Naive B cell (primary cell): ENCODE data around the gene RAD23A. TPM values are rescaled to one million over a fixed set of nuclear protein-coding genes. Genes with fewer than 3 reads are reported as not detected.
"Not testable (repeated sequence)": the region's sequence is repeated elsewhere in the genome, so short reads cannot be mapped to it uniquely, and the experiment has no call there.

Source experiments
- ATAC-seq, 2 donors: fragments of 150-1000 bp; cut with Tn5 transposase; 2 replicates each; pipeline ENCODE4 v1.10.0; 2021; ENCODE audit warnings: low read depth in 2 of 2, mild to moderate bottlenecking in 2 of 2, moderate library complexity in 2 of 2
- DNase-seq: peaks from one replicate; pipeline ENCODE4 v3.0.0; 2022
- H3K27ac Mint-ChIP-seq, 6 donors: one replicate each; pipeline ENCODE4 v1.8.0; 2020 to 2022; ENCODE audit warnings: mild to moderate bottlenecking in 6 of 6, mixed read lengths in 6 of 6, moderate library complexity in 5 of 6, inconsistent platforms in 2 of 6
- H3K27me3 Mint-ChIP-seq, 3 donors: one replicate each; pipeline ENCODE4 v1.8.0; 2021 to 2022; ENCODE audit warnings: mixed read lengths in 3 of 3, mild to moderate bottlenecking in 1 of 3
- H3K36me3 Mint-ChIP-seq, 2 donors: one replicate each; pipeline ENCODE4 v1.8.0; 2020 to 2022; ENCODE audit warnings: mixed read lengths in 2 of 2, inconsistent platforms in 1 of 2, mild to moderate bottlenecking in 1 of 2
- H3K4me1 Mint-ChIP-seq, 3 donors: one replicate each; pipeline ENCODE4 v1.8.0; 2020 to 2022; ENCODE audit warnings: mixed read lengths in 3 of 3, inconsistent platforms in 1 of 3, mild to moderate bottlenecking in 1 of 3, moderate library complexity in 1 of 3
- H3K4me3 Mint-ChIP-seq, 8 donors: one replicate each; pipeline ENCODE4 v1.8.0; 2020 to 2022; ENCODE audit warnings: mild to moderate bottlenecking in 8 of 8, mixed read lengths in 8 of 8, moderate library complexity in 8 of 8, inconsistent platforms in 2 of 8
- H3K9me3 Mint-ChIP-seq, 7 donors: one replicate each; pipeline ENCODE4 v1.8.0; 2020 to 2022; ENCODE audit warnings: mixed read lengths in 7 of 7, mild to moderate bottlenecking in 5 of 7, inconsistent platforms in 2 of 7, moderate library complexity in 1 of 7
- polyA plus RNA-seq, 6 donors: library from polyadenylated mRNA; unstranded; fragments of 300-500 nt; fragmentation: Illumina TruSeq; gene quantifications; one replicate each; pipeline ENCODE4 v1.2.3, GENCODE V29; 2021; ENCODE audit warnings: low read depth in 6 of 6

RAD23A gene
- polyA plus RNA-seq, 6 donors from 2014 or later: 82.9 to 119 (median 99.3) TPM

GRCh38 chr19:12953799-12954611 lies 8.3 kb downstream of the RAD23A start:
- H3K9me3 Mint-ChIP-seq: no peaks in the 10 kb centered on the region
- no peak for ATAC-seq
- peak overlapping the region in 5 of 8 donors; percentile 18 to 92 (median 79) for H3K4me3 Mint-ChIP-seq
- no peak for DNase-seq
- H3K36me3 Mint-ChIP-seq: peaks cover 0 to 17% of the 10 kb centered on the region in 2 donors
- peaks cover 29 to 43% (median 38%) of the 10 kb centered on the region in 3 donors for H3K4me1 Mint-ChIP-seq
- no peaks in the 10 kb centered on the region for H3K27me3 Mint-ChIP-seq
- H3K27ac Mint-ChIP-seq: peak overlapping the region; percentile 47 to 97 (median 88)

GRCh38 chr19:12954612-12954962 lies 8.9 kb downstream of the RAD23A start:
- Mint-ChIP-seq H3K36me3 (peaks cover 0 to 14% of the 10 kb centered on the region in 2 donors), H3K27ac (peak overlapping the region; percentile 81 to 97 (median 89)), H3K9me3 (no peaks in the 10 kb centered on the region), H3K4me3 (peak overlapping the region in 5 of 8 donors; percentile 18 to 92 (median 79)), H3K4me1 (peaks cover 28 to 43% (median 38%) of the 10 kb centered on the region in 3 donors), H3K27me3 (no peaks in the 10 kb centered on the region)
- DNase-seq: no peak
- no peak for ATAC-seq

- H3K4me1 Mint-ChIP-seq: peaks cover 22 to 39% (median 28%) of the 10 kb centered on the region in 3 donors
- DNase-seq: not testable (repeated sequence)
Observed at GRCh38 chr19:12955575-12955974, 9.9 kb downstream of the RAD23A start.

GRCh38 chr19:12955996-12956395 lies 10.3 kb downstream of the RAD23A start:
- DNase-seq: no peak

More at GRCh38 chr19:12955575-12955974, 9.9 kb downstream of the RAD23A start:
- not testable (repeated sequence) for H3K9me3 Mint-ChIP-seq, H3K27me3 Mint-ChIP-seq, ATAC-seq, H3K36me3 Mint-ChIP-seq
- peak overlapping the region; percentile 71 to 89 (median 84) for H3K27ac Mint-ChIP-seq
- peak overlapping the region; percentile 80 to 92 (median 87) for H3K4me3 Mint-ChIP-seq

GRCh38 chr19:12956446-12957388 lies 11.1 kb downstream of the RAD23A start, which contains the start of gene GADD45GIP1:
GADD45GIP1 (minus strand) TSS chr19:12957223; CDS start chr19:12957212, 11 bp downstream.
- DNase-seq (peak; percentile 79), ATAC-seq (peak; percentile 97)
- H3K4me1 Mint-ChIP-seq: peaks cover 22 to 37% (median 26%) of the 10 kb centered on the region in 3 donors
- H3K36me3 Mint-ChIP-seq: peaks cover 0 to 8% of the 10 kb centered on the region in 2 donors
- peak within 1 kb of the TSS; percentile 74 to 96 (median 88) for H3K27ac Mint-ChIP-seq
- H3K4me3 Mint-ChIP-seq: peak within 1 kb of the TSS; percentile 81 to 94 (median 92)
- no peaks in the 10 kb centered on the region for H3K27me3 Mint-ChIP-seq
- no peaks in the 10 kb centered on the region for H3K9me3 Mint-ChIP-seq

More at GRCh38 chr19:12955996-12956395, 10.3 kb downstream of the RAD23A start:
- peaks cover 0 to 8% of the 10 kb centered on the region in 2 donors for H3K36me3 Mint-ChIP-seq
- peaks cover 22 to 39% (median 26%) of the 10 kb centered on the region in 3 donors for H3K4me1 Mint-ChIP-seq
- H3K4me3 Mint-ChIP-seq: peak overlapping the region; percentile 80 to 92 (median 87)
- no peaks in the 10 kb centered on the region for H3K9me3 Mint-ChIP-seq
- peak overlapping the region; percentile 34 to 90 (median 82) for H3K27ac Mint-ChIP-seq
- H3K27me3 Mint-ChIP-seq: no peaks in the 10 kb centered on the region
- ATAC-seq: no peak

- H3K36me3 Mint-ChIP-seq, DNase-seq, H3K9me3 Mint-ChIP-seq, H3K27me3 Mint-ChIP-seq: not testable (repeated sequence)
- peak overlapping the region; percentile 54 to 96 (median 88) for H3K27ac Mint-ChIP-seq
- H3K4me3 Mint-ChIP-seq: peak overlapping the region; percentile 81 to 94 (median 92)
- ATAC-seq: peak; percentile 34 to 35
- peaks cover 22 to 33% (median 26%) of the 10 kb centered on the region in 3 donors for H3K4me1 Mint-ChIP-seq
Observed at GRCh38 chr19:12957389-12957952, 11.8 kb downstream of the RAD23A start.

- H3K9me3 Mint-ChIP-seq: no peaks in the 10 kb centered on the region
- ATAC-seq (no peak), DNase-seq (no peak)
- no peak overlapping the region for H3K4me3 Mint-ChIP-seq
- peaks cover 14 to 21% (median 20%) of the 10 kb centered on the region in 3 donors for H3K4me1 Mint-ChIP-seq
- H3K27ac Mint-ChIP-seq: no peak overlapping the region
- H3K27me3 Mint-ChIP-seq: peaks cover 0 to 12% (median 8%) of the 10 kb centered on the region in 3 donors
- H3K36me3 Mint-ChIP-seq: peaks cover 0 to under 1% of the 10 kb centered on the region in 2 donors
Observed at GRCh38 chr19:12959481-12959880, 13.8 kb downstream of the RAD23A start.

GRCh38 chr19:12965017-12965811 lies 19.6 kb downstream of the RAD23A start:
- Mint-ChIP-seq H3K9me3 (no peaks in the 10 kb centered on the region), H3K36me3 (no peaks in the 10 kb centered on the region), H3K4me1 (peaks cover 8 to 12% (median 8%) of the 10 kb centered on the region in 3 donors), H3K27ac (peak overlapping the region; percentile 31 to 93 (median 87)), H3K27me3 (peaks cover 0 to 12% (median 8%) of the 10 kb centered on the region in 3 donors), H3K4me3 (peak overlapping the region; percentile 79 to 99 (median 95))
- ATAC-seq: peak; percentile 92 to 93
- peak; percentile 78 for DNase-seq

GRCh38 chr19:12965812-12966135 lies 20.1 kb downstream of the RAD23A start:
- DNase-seq (no peak), ATAC-seq (no peak)
- Mint-ChIP-seq H3K27me3 (peaks cover 0 to 12% (median 8%) of the 10 kb centered on the region in 3 donors), H3K27ac (peak overlapping the region in 3 of 6 donors; percentile 42 to 87 (median 53)), H3K36me3 (no peaks in the 10 kb centered on the region), H3K4me1 (peaks cover 8 to 12% (median 8%) of the 10 kb centered on the region in 3 donors), H3K9me3 (no peaks in the 10 kb centered on the region), H3K4me3 (peak overlapping the region in 7 of 8 donors; percentile 58 to 96 (median 77))

- Mint-ChIP-seq H3K36me3 (no peaks in the 10 kb centered on the region), H3K27me3 (peaks cover 0 to 6% (median 0%) of the 10 kb centered on the region in 3 donors), H3K9me3 (no peaks in the 10 kb centered on the region), H3K27ac (no peak overlapping the region), H3K4me3 (no peak overlapping the region), H3K4me1 (peaks cover 8 to 12% (median 8%) of the 10 kb centered on the region in 3 donors)
- no peak for ATAC-seq
- no peak for DNase-seq
Observed at GRCh38 chr19:12967907-12968306, 22.2 kb downstream of the RAD23A start.

- H3K9me3 Mint-ChIP-seq: no peaks in the 10 kb centered on the region
- no peaks in the 10 kb centered on the region for H3K36me3 Mint-ChIP-seq
- peak within 1 kb of the TSS in 2 of 8 donors; percentile 5 to 39 for H3K4me3 Mint-ChIP-seq
- no peak for ATAC-seq
- peaks cover 8 to 12% (median 8%) of the 10 kb centered on the region in 3 donors for H3K4me1 Mint-ChIP-seq
- H3K27me3 Mint-ChIP-seq: no peaks in the 10 kb centered on the region
- no peak for DNase-seq
- no peak within 1 kb of the TSS for H3K27ac Mint-ChIP-seq
Observed at GRCh38 chr19:12969292-12969988, 23.8 kb downstream of the RAD23A start, which contains the start of gene DAND5. DAND5 (plus strand) TSS chr19:12969576; CDS start chr19:12969661, 85 bp downstream.
